HCT116 (cell line): Measurements from ENCODE around the gene GRK5. TPM values are rescaled to one million over a fixed set of nuclear protein-coding genes. Genes with fewer than 3 reads are reported as not detected.

Experiments
- ATAC-seq: fragments of 200-7000 bp; cut with Tn5 transposase; 2 replicates; pipeline ENCODE4 v1.9.1; 2020; ENCODE audit warnings: mild to moderate bottlenecking, moderate library complexity
- BruUV-seq: library from RNA; stranded (reverse); fragments of 400-500 nt; replicated peaks from 2 replicates; lab custom pipeline; 2021; lab: Mats Ljungman, UMichigan
- CTCF ChIA-PET: fragments of 300-600 bp; sonication (Branson Sonifier 250); formaldehyde crosslinking; loops from one replicate; lab custom pipeline; 2021; ENCODE audit warnings: antibody characterized with exemption; lab: Charles Lee
- POLR2A ChIA-PET: fragments of 300-600, 350-600 bp; sonication (Branson Sonifier 250); formaldehyde crosslinking; loops from one replicate; lab custom pipeline; 2021; ENCODE audit warnings: antibody characterized with exemption; lab: Charles Lee
- RAD21 ChIA-PET, 2 experiments: fragments of 300-600 bp; sonication (Branson Sonifier 250); formaldehyde crosslinking; loops; one replicate each; lab custom pipeline; 2023; ENCODE audit warnings: low total read pairs in 2 of 2; ENCODE audit not compliant: uncharacterized antibody in 2 of 2, unreplicated experiment in 2 of 2, low non-redundant PET in 1 of 2; lab: Charles Lee
- DNase-seq: peaks from one replicate; pipeline ENCODE4 v3.0.0-alpha.2; 2010; ENCODE audit warnings: low read depth, low spot score
- H2AFZ ChIP-seq: fragments of 200-600 bp; shearing (Covaris generic), sonication (generic); 2 replicates; pipeline ENCODE4 v1.6.1; 2017; ENCODE audit warnings: low read depth, mixed run types, mixed read lengths, antibody characterized with exemption, low read length; ENCODE audit not compliant: poor library complexity, severe bottlenecking
- H3K27ac ChIP-seq: 2 replicates; pipeline ENCODE4 v1.5.1; 2012; ENCODE audit warnings: low read depth, low read length
- H3K27me3 ChIP-seq: fragments of 200-600 bp; sonication (generic); 2 replicates; pipeline ENCODE4 v1.6.1; 2016; ENCODE audit warnings: mixed run types, low read length, mixed read lengths; ENCODE audit not compliant: insufficient read depth
- H3K36me3 ChIP-seq, 2 experiments: fragments of 200-500 bp in 1 of 2; fragments of 200-600 bp in 1 of 2; sonication (Bioruptor generic) in 1 of 2; sonication (generic) in 1 of 2; 2 replicates each; pipeline versions ENCODE4 v1.5.1 to v1.6.1; 2014 to 2016; ENCODE audit warnings: low read length in 2 of 2, inconsistent platforms in 1 of 2, mixed read lengths in 1 of 2, mixed run types in 1 of 2; ENCODE audit not compliant: insufficient read depth in 2 of 2, control insufficient read depth in 1 of 2
- H3K4me1 ChIP-seq, 2 experiments: fragments of 200-600 bp in 1 of 2; sonication (generic) in 1 of 2; 2 replicates each; pipeline versions ENCODE4 v1.5.1 to v1.6.1; 2012 to 2017; ENCODE audit warnings: low read length in 2 of 2, inconsistent platforms in 1 of 2, mild to moderate bottlenecking in 1 of 2, mixed read lengths in 1 of 2, mixed run types in 1 of 2, moderate library complexity in 1 of 2; ENCODE audit not compliant: insufficient read depth in 2 of 2, control insufficient read depth in 1 of 2
- H3K4me2 ChIP-seq: fragments of 200-600 bp; sonication (generic); 2 replicates; pipeline ENCODE4 v1.6.1; 2017; ENCODE audit warnings: mixed run types, low read length, mixed read lengths
- H3K4me3 ChIP-seq, 2 experiments: fragments of 200-600 bp in 1 of 2; sonication (generic) in 1 of 2; replicated peaks in 1 of 2; 2 replicates each; pipeline ENCODE4 v1.5.1; 2011 to 2016; ENCODE audit warnings: low read length in 2 of 2, control low read depth in 1 of 2, low read depth in 1 of 2, mild to moderate bottlenecking in 1 of 2, mixed read lengths in 1 of 2, mixed run types in 1 of 2
- H3K79me2 ChIP-seq: fragments of 200-600 bp; sonication (generic); 2 replicates; pipeline ENCODE4 v1.6.1; 2017; ENCODE audit warnings: mild to moderate bottlenecking, mixed run types, low read length, moderate library complexity, mixed read lengths; ENCODE audit not compliant: insufficient read depth
- H3K9ac ChIP-seq: fragments of 200-600 bp; sonication (generic); 2 replicates; pipeline ENCODE4 v1.6.1; 2016; ENCODE audit warnings: low read length, mixed read lengths
- H3K9me2 ChIP-seq: fragments of 200-600 bp; sonication (generic), shearing (Covaris generic); 2 replicates; pipeline ENCODE4 v1.6.1; 2017; ENCODE audit warnings: mixed run types, mild to moderate bottlenecking, moderate library complexity; ENCODE audit not compliant: insufficient read depth
- H3K9me3 ChIP-seq, 2 experiments: fragments of 200-500 bp in 1 of 2; fragments of 200-600 bp in 1 of 2; sonication (Bioruptor generic) in 1 of 2; sonication (generic) in 1 of 2; 2 replicates each; pipeline ENCODE4 v1.6.1; 2014 to 2017; ENCODE audit warnings: low read length in 2 of 2, mixed read lengths in 2 of 2, inconsistent platforms in 1 of 2, low read depth in 1 of 2, mild to moderate bottlenecking in 1 of 2, mixed run types in 1 of 2, moderate library complexity in 1 of 2; ENCODE audit not compliant: control insufficient read depth in 1 of 2, insufficient read depth in 1 of 2
- H4K20me1 ChIP-seq: fragments of 200-600 bp; sonication (generic), shearing (Covaris generic); 2 replicates; pipeline ENCODE4 v1.6.1; 2017; ENCODE audit warnings: mixed run types, mild to moderate bottlenecking, moderate library complexity; ENCODE audit not compliant: insufficient read depth
- CBX3 ChIP-seq: IDR thresholded peaks from 2 replicates; pipeline ENCODE4 v1.6.1; 2012; ENCODE audit warnings: low read depth
- ELF1 ChIP-seq: IDR thresholded peaks from 2 replicates; pipeline ENCODE4 v1.6.1; 2012; ENCODE audit warnings: low read depth, borderline replicate concordance
- EZH2phosphoT487 ChIP-seq: fragments of 200-600 bp; IDR thresholded peaks from 2 replicates; pipeline ENCODE4 v1.6.1; 2018; ENCODE audit warnings: antibody characterized with exemption, borderline replicate concordance
- FOSL1 ChIP-seq: IDR thresholded peaks from 2 replicates; pipeline ENCODE4 v1.6.1; 2012; ENCODE audit warnings: low read depth
- POLR2A ChIP-seq: IDR thresholded peaks from 2 replicates; pipeline ENCODE4 v1.7.0; 2011; ENCODE audit warnings: borderline replicate concordance; ENCODE audit not compliant: insufficient read depth, insufficient read length; ENCODE audit errors: extremely low read depth
- POLR2AphosphoS5 ChIP-seq: IDR thresholded peaks from 2 replicates; pipeline ENCODE4 v1.6.1; 2011; ENCODE audit warnings: mild to moderate bottlenecking, low read depth, low read length, moderate library complexity
- RAD21 ChIP-seq: IDR thresholded peaks from 2 replicates; pipeline ENCODE4 v1.6.1; 2012; ENCODE audit warnings: low read depth, mild to moderate bottlenecking
- TCF7L2 ChIP-seq: IDR thresholded peaks from 2 replicates; pipeline ENCODE4 v1.7.0; 2011; ENCODE audit warnings: borderline replicate concordance, inconsistent platforms; ENCODE audit not compliant: insufficient read depth, insufficient read length; ENCODE audit errors: extremely low read depth
- ZFX ChIP-seq: fragments of 450-650 bp; IDR thresholded peaks from 2 replicates; pipeline ENCODE4 v1.6.1; 2017
- ZNF274 ChIP-seq: fragments of 200-500 bp; sonication (Bioruptor generic); IDR thresholded peaks from 2 replicates; pipeline ENCODE4 v1.6.1; 2014; ENCODE audit warnings: mild to moderate bottlenecking, low read depth, low read length, inconsistent platforms
- intact Hi-C: fragments of 100-400 bp; cut with micrococcal nuclease; formaldehyde crosslinking; loops from 2 replicates; pipeline ENCODE4 v1.10.0; 2022
- total RNA-seq: library from RNA; stranded (reverse); gene quantifications from one replicate; pipeline ENCODE4 v1.2.1, GENCODE V29; 2021; ENCODE audit not compliant: unreplicated experiment
- TF ChIP-seq, protein P1 (sequence below): IDR thresholded peaks from 2 replicates; pipeline ENCODE4 v1.6.1; 2012; ENCODE audit warnings: low read depth
- TF ChIP-seq, protein P2 (sequence below), 3 experiments: fragments of 200-600 bp in 1 of 3; sonication (generic) in 1 of 3; IDR thresholded peaks in 2 of 3; conservative IDR thresholded peaks in 1 of 3; 2 replicates each; pipeline ENCODE4 v1.5.1; 2012 to 2017; ENCODE audit warnings: low read depth in 2 of 3, low read length in 2 of 3, antibody characterized with exemption in 1 of 3, borderline replicate concordance in 1 of 3, control low read depth in 1 of 3, mild to moderate bottlenecking in 1 of 3, mixed read lengths in 1 of 3, mixed run types in 1 of 3, moderate library complexity in 1 of 3; ENCODE audit not compliant: insufficient read depth in 1 of 3

GRK5 gene
- total RNA-seq, 1 experiment from 2014 or later = 7.3 TPM

DNA sequence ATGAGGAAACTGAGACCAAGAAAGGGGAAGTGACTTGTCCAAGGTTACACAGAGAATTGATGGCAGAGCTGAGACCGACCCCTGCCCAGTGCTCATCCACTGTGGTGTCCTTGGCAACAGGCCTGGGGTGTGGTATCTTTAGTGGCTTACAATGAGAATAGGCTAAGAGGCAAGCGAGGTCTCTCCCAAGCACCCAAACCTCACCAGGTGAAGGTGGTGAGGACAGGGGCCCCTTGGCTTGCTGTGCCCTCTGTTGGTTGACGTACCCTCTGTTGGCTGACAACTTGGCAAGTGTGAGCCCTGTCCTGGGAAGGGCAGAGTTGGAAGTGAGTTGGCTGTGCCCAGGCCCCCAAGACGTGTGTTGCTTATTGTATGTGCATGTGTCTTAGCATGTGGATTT lies 166.9 kb downstream of the GRK5 start:
- H3K9me3 ChIP-seq = no peaks in the 10 kb centered on the region
- no peak overlapping the region for H3K27ac ChIP-seq
- no peak overlapping the region for H3K4me2 ChIP-seq
- no peaks in the 10 kb centered on the region for H4K20me1 ChIP-seq
- no peak for ATAC-seq
- no peak overlapping the region for H2AFZ ChIP-seq
- H3K4me1 ChIP-seq = no peaks in the 10 kb centered on the region
- intact Hi-C loops = no loop called here
- ChIA-PET POLR2A (no interaction called here), CTCF (no interaction called here), RAD21 (no interaction called here)
- H3K9ac ChIP-seq = no peak overlapping the region
- H3K27me3 ChIP-seq = no peaks in the 10 kb centered on the region
- H3K4me3 ChIP-seq = no peak overlapping the region
- no peaks in the 10 kb centered on the region for H3K9me2 ChIP-seq
- H3K36me3 ChIP-seq = no peaks in the 10 kb centered on the region
- H3K79me2 ChIP-seq = no peaks in the 10 kb centered on the region
- TF ChIP-seq, protein P1, sequence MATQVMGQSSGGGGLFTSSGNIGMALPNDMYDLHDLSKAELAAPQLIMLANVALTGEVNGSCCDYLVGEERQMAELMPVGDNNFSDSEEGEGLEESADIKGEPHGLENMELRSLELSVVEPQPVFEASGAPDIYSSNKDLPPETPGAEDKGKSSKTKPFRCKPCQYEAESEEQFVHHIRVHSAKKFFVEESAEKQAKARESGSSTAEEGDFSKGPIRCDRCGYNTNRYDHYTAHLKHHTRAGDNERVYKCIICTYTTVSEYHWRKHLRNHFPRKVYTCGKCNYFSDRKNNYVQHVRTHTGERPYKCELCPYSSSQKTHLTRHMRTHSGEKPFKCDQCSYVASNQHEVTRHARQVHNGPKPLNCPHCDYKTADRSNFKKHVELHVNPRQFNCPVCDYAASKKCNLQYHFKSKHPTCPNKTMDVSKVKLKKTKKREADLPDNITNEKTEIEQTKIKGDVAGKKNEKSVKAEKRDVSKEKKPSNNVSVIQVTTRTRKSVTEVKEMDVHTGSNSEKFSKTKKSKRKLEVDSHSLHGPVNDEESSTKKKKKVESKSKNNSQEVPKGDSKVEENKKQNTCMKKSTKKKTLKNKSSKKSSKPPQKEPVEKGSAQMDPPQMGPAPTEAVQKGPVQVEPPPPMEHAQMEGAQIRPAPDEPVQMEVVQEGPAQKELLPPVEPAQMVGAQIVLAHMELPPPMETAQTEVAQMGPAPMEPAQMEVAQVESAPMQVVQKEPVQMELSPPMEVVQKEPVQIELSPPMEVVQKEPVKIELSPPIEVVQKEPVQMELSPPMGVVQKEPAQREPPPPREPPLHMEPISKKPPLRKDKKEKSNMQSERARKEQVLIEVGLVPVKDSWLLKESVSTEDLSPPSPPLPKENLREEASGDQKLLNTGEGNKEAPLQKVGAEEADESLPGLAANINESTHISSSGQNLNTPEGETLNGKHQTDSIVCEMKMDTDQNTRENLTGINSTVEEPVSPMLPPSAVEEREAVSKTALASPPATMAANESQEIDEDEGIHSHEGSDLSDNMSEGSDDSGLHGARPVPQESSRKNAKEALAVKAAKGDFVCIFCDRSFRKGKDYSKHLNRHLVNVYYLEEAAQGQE = no peak
- no peak for TF ChIP-seq TCF7L2
- no peak for TF ChIP-seq ELF1
- TF ChIP-seq ZFX = no peak
- no peak for TF ChIP-seq FOSL1
- no peak for TF ChIP-seq ZNF274
- TF ChIP-seq, protein P2, sequence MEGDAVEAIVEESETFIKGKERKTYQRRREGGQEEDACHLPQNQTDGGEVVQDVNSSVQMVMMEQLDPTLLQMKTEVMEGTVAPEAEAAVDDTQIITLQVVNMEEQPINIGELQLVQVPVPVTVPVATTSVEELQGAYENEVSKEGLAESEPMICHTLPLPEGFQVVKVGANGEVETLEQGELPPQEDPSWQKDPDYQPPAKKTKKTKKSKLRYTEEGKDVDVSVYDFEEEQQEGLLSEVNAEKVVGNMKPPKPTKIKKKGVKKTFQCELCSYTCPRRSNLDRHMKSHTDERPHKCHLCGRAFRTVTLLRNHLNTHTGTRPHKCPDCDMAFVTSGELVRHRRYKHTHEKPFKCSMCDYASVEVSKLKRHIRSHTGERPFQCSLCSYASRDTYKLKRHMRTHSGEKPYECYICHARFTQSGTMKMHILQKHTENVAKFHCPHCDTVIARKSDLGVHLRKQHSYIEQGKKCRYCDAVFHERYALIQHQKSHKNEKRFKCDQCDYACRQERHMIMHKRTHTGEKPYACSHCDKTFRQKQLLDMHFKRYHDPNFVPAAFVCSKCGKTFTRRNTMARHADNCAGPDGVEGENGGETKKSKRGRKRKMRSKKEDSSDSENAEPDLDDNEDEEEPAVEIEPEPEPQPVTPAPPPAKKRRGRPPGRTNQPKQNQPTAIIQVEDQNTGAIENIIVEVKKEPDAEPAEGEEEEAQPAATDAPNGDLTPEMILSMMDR (IDR thresholded peaks at IDR 0.05 in 2 of 3, conservative IDR thresholded peaks at IDR 0.05 in 1 of 3; ENCODE audit: borderline replicate concordance in 1 of 3, insufficient read depth in 1 of 3, low read depth in 2 of 3, low read length in 2 of 3) = no peak
- TF ChIP-seq RAD21 = no peak
- TF ChIP-seq POLR2A = no peak
- TF ChIP-seq POLR2AphosphoS5 = no peak
- no peak for TF ChIP-seq EZH2phosphoT487
- TF ChIP-seq CBX3 = no peak
- no TSS peak for BruUV-seq
- no peak for DNase-seq
